Transverse colon (tissue), 3 donors: Measurements from ENCODE around the gene CFAP300.

Source experiments
- POLR2A ChIP-seq: fragments of 450-650 bp; IDR thresholded peaks from one replicate; pipeline ENCODE4 v1.6.1; 2016; ENCODE audit warnings: antibody characterized with exemption, mild to moderate bottlenecking, moderate library complexity
- TF ChIP-seq, protein P1 (sequence below), 5 experiments: fragments of 200-600 bp in 3 of 5; fragments of 450-650 bp in 2 of 5; sonication (generic) in 3 of 5; IDR thresholded peaks; 1 replicate in 2 of 5; 2 replicates in 3 of 5; pipeline ENCODE4 v1.5.1; 2016 to 2017; ENCODE audit warnings: antibody characterized with exemption in 5 of 5, inconsistent platforms in 3 of 5, mild to moderate bottlenecking in 2 of 5, moderate library complexity in 1 of 5

DNA sequence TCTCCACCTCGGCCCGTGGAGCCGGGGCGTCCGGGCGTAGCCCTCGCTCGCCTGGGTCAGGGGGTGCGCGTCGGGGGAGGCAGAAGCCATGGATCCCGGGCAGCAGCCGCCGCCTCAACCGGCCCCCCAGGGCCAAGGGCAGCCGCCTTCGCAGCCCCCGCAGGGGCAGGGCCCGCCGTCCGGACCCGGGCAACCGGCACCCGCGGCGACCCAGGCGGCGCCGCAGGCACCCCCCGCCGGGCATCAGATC is 63.4 kb downstream of the CFAP300 start:
- no peak for TF ChIP-seq POLR2A
- TF ChIP-seq, protein P1, sequence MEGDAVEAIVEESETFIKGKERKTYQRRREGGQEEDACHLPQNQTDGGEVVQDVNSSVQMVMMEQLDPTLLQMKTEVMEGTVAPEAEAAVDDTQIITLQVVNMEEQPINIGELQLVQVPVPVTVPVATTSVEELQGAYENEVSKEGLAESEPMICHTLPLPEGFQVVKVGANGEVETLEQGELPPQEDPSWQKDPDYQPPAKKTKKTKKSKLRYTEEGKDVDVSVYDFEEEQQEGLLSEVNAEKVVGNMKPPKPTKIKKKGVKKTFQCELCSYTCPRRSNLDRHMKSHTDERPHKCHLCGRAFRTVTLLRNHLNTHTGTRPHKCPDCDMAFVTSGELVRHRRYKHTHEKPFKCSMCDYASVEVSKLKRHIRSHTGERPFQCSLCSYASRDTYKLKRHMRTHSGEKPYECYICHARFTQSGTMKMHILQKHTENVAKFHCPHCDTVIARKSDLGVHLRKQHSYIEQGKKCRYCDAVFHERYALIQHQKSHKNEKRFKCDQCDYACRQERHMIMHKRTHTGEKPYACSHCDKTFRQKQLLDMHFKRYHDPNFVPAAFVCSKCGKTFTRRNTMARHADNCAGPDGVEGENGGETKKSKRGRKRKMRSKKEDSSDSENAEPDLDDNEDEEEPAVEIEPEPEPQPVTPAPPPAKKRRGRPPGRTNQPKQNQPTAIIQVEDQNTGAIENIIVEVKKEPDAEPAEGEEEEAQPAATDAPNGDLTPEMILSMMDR (IDR thresholded peaks at IDR 0.05), result no peak
